ENCODE measurements around the gene NSD1. TPM values are rescaled to one million over a fixed set of nuclear protein-coding genes. Genes with fewer than 3 reads are reported as not detected.

The NSD1 gene
- polyA plus RNA-seq, 1 donor (not counting 4 experiments of a cell fraction or from before 2014, with no cell fraction given): 13.6 TPM

GRCh38 chr5:177302354-177303110 lies 169.0 kb downstream of the NSD1 start:
- TF ChIP-seq EZH2 (IDR thresholded peaks at IDR 0.05; ENCODE audit: low read length): no peak
- TF ChIP-seq CTCF (optimal IDR thresholded peaks at IDR 0.05 in 1 of 3, IDR thresholded peaks at IDR 0.05 in 1 of 3, conservative IDR thresholded peaks at IDR 0.05 in 1 of 3; ENCODE audit: extremely low read depth in 1 of 3, insufficient read depth in 2 of 3, low read length in 3 of 3): peak; percentile 24 to 38 (median 32)
- peak overlapping the region; percentile 98 for H3K9ac ChIP-seq (ENCODE audit: control insufficient read depth, extremely low read depth, insufficient read depth, low read length)
- H3K36me3 ChIP-seq (ENCODE audit: control insufficient read depth in 2 of 2, extremely low read depth in 1 of 2, insufficient read depth in 2 of 2, low read length in 2 of 2): peaks cover 4 to 32% of the 10 kb centered on the region in 2 experiments
- peaks cover 48% of the 10 kb centered on the region for H3K4me1 ChIP-seq (ENCODE audit: control insufficient read depth, extremely low read depth, insufficient read depth, low read length)
- no peak for DNase-seq (ENCODE audit: low read depth, low spot score)
- peaks cover 10% of the 10 kb centered on the region for H4K20me1 ChIP-seq (ENCODE audit: control insufficient read depth, extremely low read depth, insufficient read depth, low read length)
- H3K9me1 ChIP-seq (ENCODE audit: control insufficient read depth, extremely low read depth, insufficient read depth, low read length): peaks cover 10% of the 10 kb centered on the region
- dilution Hi-C loops (cut with MboI; ENCODE audit: extremely low pct_ligation_motif_present, low sequenced_read_pairs): no loop called here
- no peak for FAIRE-seq
- peaks cover 21% of the 10 kb centered on the region for H3K79me2 ChIP-seq (ENCODE audit: control insufficient read depth, insufficient read depth, low read length)
- peak overlapping the region; percentile 79 for H3K4me2 ChIP-seq (ENCODE audit: control insufficient read depth, extremely low read depth, insufficient read depth, low read depth, low read length)
- no peak overlapping the region for H2AFZ ChIP-seq (ENCODE audit: control insufficient read depth, low read length)
- peak overlapping the region; percentile 72 for H3K27ac ChIP-seq (ENCODE audit: control insufficient read depth, insufficient read depth, low read length)
- peak overlapping the region; percentile 84 to 87 (median 85) for H3K4me3 ChIP-seq (ENCODE audit: control insufficient read depth in 2 of 3, extremely low read depth in 1 of 3, insufficient read depth in 2 of 3, low read depth in 1 of 3, low read length in 3 of 3)
- H3K9me3 ChIP-seq (ENCODE audit: control insufficient read depth, low read depth, low read length): no peaks in the 10 kb centered on the region
- H3K27me3 ChIP-seq (ENCODE audit: control insufficient read depth, extremely low read depth, insufficient read depth, low read length): no peaks in the 10 kb centered on the region

GRCh38 chr5:177303121-177303924 lies 169.8 kb downstream of the NSD1 start, which contains the start of the genes PRELID1 and RAB24:
TSS of gene PRELID1 (plus strand) at chr5:177303799. CDS start at chr5:177303986, 187 bp downstream.
TSS of gene RAB24 (minus strand) at chr5:177303719. CDS start at chr5:177303288, 431 bp downstream.
- dilution Hi-C loops (cut with MboI; ENCODE audit: extremely low pct_ligation_motif_present, low sequenced_read_pairs): no loop called here
- H3K4me3 ChIP-seq (ENCODE audit: control insufficient read depth in 2 of 3, extremely low read depth in 1 of 3, insufficient read depth in 2 of 3, low read depth in 1 of 3, low read length in 3 of 3): peak within 1 kb of the TSS; percentile 84 to 87 (median 85)
- H4K20me1 ChIP-seq (ENCODE audit: control insufficient read depth, extremely low read depth, insufficient read depth, low read length): peaks cover 10% of the 10 kb centered on the region
- H3K9me1 ChIP-seq (ENCODE audit: control insufficient read depth, extremely low read depth, insufficient read depth, low read length): peaks cover 10% of the 10 kb centered on the region
- DNase-seq (ENCODE audit: low read depth, low spot score): no peak
- peak within 1 kb of the TSS; percentile 86 for H3K27ac ChIP-seq (ENCODE audit: control insufficient read depth, insufficient read depth, low read length)
- peak within 1 kb of the TSS; percentile 98 for H3K9ac ChIP-seq (ENCODE audit: control insufficient read depth, extremely low read depth, insufficient read depth, low read length)
- TF ChIP-seq CTCF (optimal IDR thresholded peaks at IDR 0.05 in 1 of 3, IDR thresholded peaks at IDR 0.05 in 1 of 3, conservative IDR thresholded peaks at IDR 0.05 in 1 of 3; ENCODE audit: extremely low read depth in 1 of 3, insufficient read depth in 2 of 3, low read length in 3 of 3) (peak; percentile 13 to 50 (median 45)), EZH2 (IDR thresholded peaks at IDR 0.05; ENCODE audit: low read length) (no peak)
- no peaks in the 10 kb centered on the region for H3K27me3 ChIP-seq (ENCODE audit: control insufficient read depth, extremely low read depth, insufficient read depth, low read length)
- H3K4me1 ChIP-seq (ENCODE audit: control insufficient read depth, extremely low read depth, insufficient read depth, low read length): peaks cover 48% of the 10 kb centered on the region
- H3K4me2 ChIP-seq (ENCODE audit: control insufficient read depth, extremely low read depth, insufficient read depth, low read depth, low read length): peak within 1 kb of the TSS; percentile 79
- H2AFZ ChIP-seq (ENCODE audit: control insufficient read depth, low read length): peak within 1 kb of the TSS; percentile 64
- no peak for FAIRE-seq
- H3K9me3 ChIP-seq (ENCODE audit: control insufficient read depth, low read depth, low read length): no peaks in the 10 kb centered on the region
- peaks cover 5 to 27% of the 10 kb centered on the region in 2 experiments for H3K36me3 ChIP-seq (ENCODE audit: control insufficient read depth in 2 of 2, extremely low read depth in 1 of 2, insufficient read depth in 2 of 2, low read length in 2 of 2)
- H3K79me2 ChIP-seq (ENCODE audit: control insufficient read depth, insufficient read depth, low read length): peaks cover 21% of the 10 kb centered on the region

All from keratinocyte (primary cell).